ENCODE data around the gene PSMB7.

DNA sequence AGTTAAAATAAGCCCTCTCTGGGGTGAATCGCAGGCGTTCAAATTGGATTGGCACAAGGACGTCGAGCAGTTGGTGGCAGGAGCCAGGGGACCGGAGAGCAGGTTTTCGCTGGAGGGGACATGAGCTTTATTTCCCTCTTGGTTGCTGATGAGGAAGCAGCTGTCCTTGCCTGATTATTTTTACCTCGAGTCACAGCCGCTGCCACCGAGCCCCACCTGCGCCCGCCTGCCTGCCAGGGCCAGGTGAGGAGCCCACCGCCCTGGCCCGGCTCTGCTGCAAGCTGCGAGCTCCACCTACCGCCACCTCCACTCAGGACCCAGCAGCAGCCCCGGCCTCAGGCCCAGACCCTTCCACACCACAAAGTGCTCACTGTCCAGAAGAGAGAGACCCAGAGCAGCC is 26.0 kb upstream of the PSMB7 start:
- TF ChIP-seq, protein P1, sequence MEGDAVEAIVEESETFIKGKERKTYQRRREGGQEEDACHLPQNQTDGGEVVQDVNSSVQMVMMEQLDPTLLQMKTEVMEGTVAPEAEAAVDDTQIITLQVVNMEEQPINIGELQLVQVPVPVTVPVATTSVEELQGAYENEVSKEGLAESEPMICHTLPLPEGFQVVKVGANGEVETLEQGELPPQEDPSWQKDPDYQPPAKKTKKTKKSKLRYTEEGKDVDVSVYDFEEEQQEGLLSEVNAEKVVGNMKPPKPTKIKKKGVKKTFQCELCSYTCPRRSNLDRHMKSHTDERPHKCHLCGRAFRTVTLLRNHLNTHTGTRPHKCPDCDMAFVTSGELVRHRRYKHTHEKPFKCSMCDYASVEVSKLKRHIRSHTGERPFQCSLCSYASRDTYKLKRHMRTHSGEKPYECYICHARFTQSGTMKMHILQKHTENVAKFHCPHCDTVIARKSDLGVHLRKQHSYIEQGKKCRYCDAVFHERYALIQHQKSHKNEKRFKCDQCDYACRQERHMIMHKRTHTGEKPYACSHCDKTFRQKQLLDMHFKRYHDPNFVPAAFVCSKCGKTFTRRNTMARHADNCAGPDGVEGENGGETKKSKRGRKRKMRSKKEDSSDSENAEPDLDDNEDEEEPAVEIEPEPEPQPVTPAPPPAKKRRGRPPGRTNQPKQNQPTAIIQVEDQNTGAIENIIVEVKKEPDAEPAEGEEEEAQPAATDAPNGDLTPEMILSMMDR (conservative IDR thresholded peaks at IDR 0.05; ENCODE audit: low read length) = no peak
- TF ChIP-seq EZH2phosphoT487 (IDR thresholded peaks at IDR 0.05; ENCODE audit: borderline replicate concordance) = no peak
